GM12878 (cell line): ENCODE results near the gene CCDC85B. TPM values are rescaled to one million over a fixed set of nuclear protein-coding genes. Genes with fewer than 3 reads are reported as not detected.
A peak's percentile ranks its signal among the peaks of the same experiment; 100 is the strongest.

Source experiments
- ATAC-seq: fragments of 200-7000 bp; cut with Tn5 transposase; 3 replicates; pipeline ENCODE4 v1.9.1; 2020; ENCODE audit warnings: mild to moderate bottlenecking, moderate library complexity
- BruUV-seq: library from RNA; stranded (reverse); fragments of 400-500 nt; replicated peaks from 2 replicates; lab custom pipeline; 2021; lab: Mats Ljungman, UMichigan
- CTCF ChIA-PET: fragments of 300-600 bp; sonication (Branson Sonifier 250); formaldehyde crosslinking; extraction: SDS; loops from one replicate; lab custom pipeline; 2021; ENCODE audit warnings: inconsistent platforms; lab: Yijun Ruan, JAX
- POLR2A ChIA-PET: fragments of 350-600 bp; formaldehyde crosslinking; extraction: SDS; loops from one replicate; lab custom pipeline; 2021; ENCODE audit warnings: inconsistent platforms; lab: Charles Lee
- RAD21 ChIA-PET: fragments of 300-600 bp; sonication (Branson Sonifier 250); formaldehyde crosslinking; loops from one replicate; lab custom pipeline; 2023; ENCODE audit warnings: antibody characterized with exemption; ENCODE audit not compliant: unreplicated experiment; lab: Charles Lee
- SMC1A ChIA-PET: fragments of 300-600 bp; sonication (Branson Sonifier 250); formaldehyde crosslinking; loops from one replicate; lab custom pipeline; 2023; ENCODE audit not compliant: unreplicated experiment, uncharacterized antibody; lab: Charles Lee
- DNase-seq: peaks from one replicate; pipeline ENCODE4 v3.0.0-alpha.2; 2011; ENCODE audit warnings: low read depth, low spot score
- FAIRE-seq: peaks from 3 replicates; lab custom pipeline; 2011; peaks lifted over from hg19 to GRCh38; lab: Jason Lieb, UNC
- H2AFZ ChIP-seq: 2 replicates; pipeline ENCODE4 v1.6.0; 2011; ENCODE audit warnings: low read depth, low read length, control low read depth; ENCODE audit not compliant: control insufficient read depth
- H3K27ac ChIP-seq: 2 replicates; pipeline ENCODE4 v1.5.1; 2011; ENCODE audit warnings: control low read depth; ENCODE audit not compliant: control insufficient read depth, insufficient read depth
- H3K27me3 ChIP-seq, 2 experiments: replicated peaks in 1 of 2; 2 replicates each; pipeline versions ENCODE4 v1.6.0 to v1.6.1; 2011; ENCODE audit warnings: low read length in 1 of 2; ENCODE audit not compliant: control insufficient read depth in 2 of 2, insufficient read depth in 2 of 2
- H3K36me3 ChIP-seq, 2 experiments: 2 replicates each; pipeline ENCODE4 v1.5.1; 2011; ENCODE audit warnings: low read length in 1 of 2; ENCODE audit not compliant: control insufficient read depth in 2 of 2, insufficient read depth in 2 of 2
- H3K4me1 ChIP-seq: 2 replicates; pipeline ENCODE4 v1.6.1; 2011; ENCODE audit warnings: mild to moderate bottlenecking, low read length, moderate library complexity, mixed read lengths; ENCODE audit not compliant: control insufficient read depth, insufficient read depth
- H3K4me2 ChIP-seq: 2 replicates; pipeline ENCODE4 v1.6.0; 2011; ENCODE audit warnings: control low read depth; ENCODE audit not compliant: control insufficient read depth, insufficient read depth
- H3K4me3 ChIP-seq: fragments of 200-600 bp; sonication (generic); 2 replicates; pipeline ENCODE4 v1.5.1; 2016
- H3K79me2 ChIP-seq: 2 replicates; pipeline ENCODE4 v1.6.0; 2011; ENCODE audit warnings: low read length; ENCODE audit not compliant: control insufficient read depth, insufficient read depth
- H3K9ac ChIP-seq: 2 replicates; pipeline ENCODE4 v1.8.0; 2011; ENCODE audit warnings: low read length, control low read depth, mixed read lengths; ENCODE audit not compliant: control insufficient read depth, insufficient read depth
- H3K9me3 ChIP-seq: replicated peaks from 3 replicates; pipeline ENCODE4 v1.5.1; 2011; ENCODE audit warnings: mild to moderate bottlenecking, low read length; ENCODE audit not compliant: control insufficient read depth, insufficient read depth
- H4K20me1 ChIP-seq: 2 replicates; pipeline ENCODE4 v1.6.0; 2011; ENCODE audit not compliant: control insufficient read depth, insufficient read depth
- BCL11A ChIP-seq: IDR thresholded peaks from 2 replicates; pipeline ENCODE4 v1.6.1; 2011; ENCODE audit warnings: low read depth, low read length
- CBX5 ChIP-seq: sonication (generic); IDR thresholded peaks from 2 replicates; pipeline ENCODE4 v1.6.1; 2016; ENCODE audit warnings: low read depth, moderate library complexity, mild to moderate bottlenecking, inconsistent platforms
- CHD4 ChIP-seq: fragments of 200-600 bp; sonication (generic); IDR thresholded peaks from 2 replicates; pipeline ENCODE4 v1.6.1; 2016; ENCODE audit warnings: mild to moderate bottlenecking
- CTCF ChIP-seq, 3 experiments: IDR thresholded peaks in 2 of 3; conservative IDR thresholded peaks in 1 of 3; 2 replicates each; pipeline ENCODE4 v1.5.1; 2011; ENCODE audit warnings: low read depth in 3 of 3, low read length in 3 of 3, mild to moderate bottlenecking in 3 of 3, control low read depth in 2 of 3, moderate library complexity in 2 of 3, inconsistent platforms in 1 of 3, mixed read lengths in 1 of 3; ENCODE audit not compliant: control insufficient read depth in 2 of 3, insufficient read depth in 1 of 3; ENCODE audit errors: extremely low read depth in 1 of 3
- EED ChIP-seq: sonication (generic); IDR thresholded peaks from 2 replicates; pipeline ENCODE4 v1.6.1; 2016; ENCODE audit warnings: antibody characterized with exemption, low read depth
- IRF3 ChIP-seq: fragments of 450-650 bp; IDR thresholded peaks from 2 replicates; pipeline ENCODE4 v1.6.1; 2014; ENCODE audit warnings: mild to moderate bottlenecking
- MTA3 ChIP-seq: IDR thresholded peaks from 2 replicates; pipeline ENCODE4 v1.6.1; 2012; ENCODE audit warnings: low read length, inconsistent platforms, borderline replicate concordance
- MXI1 ChIP-seq: fragments of 150-350 bp; IDR thresholded peaks from 2 replicates; pipeline ENCODE4 v1.6.1; 2011; ENCODE audit warnings: low read depth, mild to moderate bottlenecking, inconsistent platforms, low read length, improper control_type of control experiment
- PAX5 ChIP-seq: IDR thresholded peaks from 2 replicates; pipeline ENCODE4 v1.6.1; 2011; ENCODE audit warnings: low read depth, low read length, borderline replicate concordance
- POLR2A ChIP-seq: IDR thresholded peaks from 2 replicates; pipeline ENCODE4 v1.6.1; 2011; ENCODE audit warnings: low read depth, mild to moderate bottlenecking, low read length
- POLR2AphosphoS5 ChIP-seq: IDR thresholded peaks from 2 replicates; pipeline ENCODE4 v1.6.1; 2011; ENCODE audit warnings: mild to moderate bottlenecking, low read length, inconsistent platforms
- POU2F2 ChIP-seq: IDR thresholded peaks from 3 replicates; pipeline ENCODE4 v1.6.1; 2011; ENCODE audit warnings: low read depth, mild to moderate bottlenecking, low read length, borderline replicate concordance
- SMARCA5 ChIP-seq: fragments of 450-650 bp; IDR thresholded peaks from 2 replicates; pipeline ENCODE4 v1.6.1; 2017; ENCODE audit warnings: mild to moderate bottlenecking
- USF1 ChIP-seq: IDR thresholded peaks from 2 replicates; pipeline ENCODE4 v1.6.1; 2011; ENCODE audit warnings: borderline replicate concordance, low read depth, mild to moderate bottlenecking, moderate library complexity, mixed read lengths, low read length; ENCODE audit not compliant: insufficient read depth; ENCODE audit errors: extremely low read length
- ZBTB33 ChIP-seq: fragments of 450-650 bp; IDR thresholded peaks from 2 replicates; pipeline ENCODE4 v1.6.1; 2017; ENCODE audit warnings: mild to moderate bottlenecking
- ZZZ3 ChIP-seq: IDR thresholded peaks from 2 replicates; pipeline ENCODE4 v1.6.1; 2011; ENCODE audit warnings: low read depth; ENCODE audit not compliant: control insufficient read depth, insufficient read length
- WGBS: methylation state at CpG from one replicate; pipeline ENCODE4 v1.1.6; 2016; ENCODE audit warnings: low lambda C conversion rate; ENCODE audit not compliant: insufficient replicate concordance, insufficient coverage; ENCODE audit errors: missing lambda C conversion rate; 5-methylcytosine and 5-hydroxymethylcytosine counted together
- in situ Hi-C: fragments of 300-500 bp; cut with MboI; formaldehyde crosslinking; loops from 9 replicates; pipeline ENCODE4 v1.14.3; 2018; ENCODE audit warnings: mixed read lengths
- intact Hi-C: fragments of 100-400 bp; cut with micrococcal nuclease; formaldehyde crosslinking; loops from one replicate; pipeline ENCODE4 v1.14.2; 2022; ENCODE audit not compliant: unreplicated experiment
- polyA plus RNA-seq, 11 experiments: library from polyadenylated mRNA; depleted of rRNA in 4 of 11; unstranded in 6 of 11; stranded (reverse) in 5 of 11; fragments of >200 nt; fragmentation: Nextera tagmentation in 4 of 11; fragmentation: Illumina TruSeq in 1 of 11; extraction: Ambion mirVana in 4 of 11; extraction: Trizol in 1 of 11; gene quantifications; 1 replicate in 1 of 11; 2 replicates in 10 of 11; pipeline versions ENCODE4 v1.2.1 to v1.2.3, GENCODE V29; 2011 to 2016; ENCODE audit warnings: inconsistent platforms in 2 of 11, missing spikeins in 2 of 11, low read depth in 1 of 11
- total RNA-seq, 4 experiments: library from RNA; depleted of rRNA in 3 of 4; stranded (reverse); fragments of >200 nt in 3 of 4; fragmentation: Illumina TruSeq in 1 of 4; extraction: Trizol in 1 of 4; gene quantifications; 2 replicates each; pipeline versions ENCODE4 v1.2.1 to v1.2.3, GENCODE V29; 2013 to 2021

Gene CCDC85B
- total and polyA plus RNA-seq, 10 of the 15 experiments (the other 5 are each of a cell fraction or from before 2014, with no cell fraction given): 0.32 to 114 (median 49.5) TPM

- TF ChIP-seq POU2F2 (no peak), EED (no peak), POLR2A (peak; percentile 57), MTA3 (no peak), ZBTB33 (no peak), SMARCA5 (no peak), ZZZ3 (no peak), BCL11A (no peak), CHD4 (no peak), CBX5 (no peak), POLR2AphosphoS5 (peak; percentile 21; the same call in 1 of the 2 replicates), CTCF (IDR thresholded peaks at IDR 0.05 in 2 of 3, conservative IDR thresholded peaks at IDR 0.05 in 1 of 3; ENCODE audit: control insufficient read depth in 2 of 3, extremely low read depth in 1 of 3, insufficient read depth in 1 of 3, low read depth in 3 of 3, low read length in 3 of 3) (0 out of 6 replicates have a peak, but pooled peaks of 1 of the 3 experiments have one; percentile 2), MXI1 (no peak), IRF3 (no peak), USF1 (no peak), PAX5 (0 out of 2 replicates have a peak, but pooled peaks have one; percentile 9)
- H4K20me1 ChIP-seq: peaks cover 24% of the 10 kb centered on the region
- ChIA-PET SMC1A (no interaction called here), RAD21 (interaction anchor here (0.5 kb wide), 1 partner anchor 281 kb away, joined by 3 read pairs; the partner anchor contains the start of gene FAM89B), CTCF (interaction anchor here (0.6 to 1.2 kb wide), 4 partner anchors 10 to 137 kb away, joined by 3 to 4 read pairs (median 4); no protein-coding TSS in a partner anchor), POLR2A (interaction anchor here (1.1 kb wide), 1 partner anchor 147 kb away, joined by 4 read pairs; no protein-coding TSS in a partner anchor)
- FAIRE-seq: no peak
- H3K9me3 ChIP-seq: peaks cover 2% of the 10 kb centered on the region; the same call in 2 of the 3 replicates
- no peak overlapping the region for H3K4me2 ChIP-seq
- no peak for DNase-seq
- peaks cover 32 to 41% of the 10 kb centered on the region in 2 experiments; a peak in 3 of 4 replicates for H3K36me3 ChIP-seq
- no peak overlapping the region for H3K27ac ChIP-seq
- H3K4me1 ChIP-seq: peaks cover 10% of the 10 kb centered on the region
- in situ Hi-C loops: loop anchor here (25.0 kb wide), 1 partner anchor 1616 kb away; the partner anchor contains the start of genes DNAJC4, FKBP2, NUDT22 and PPP1R14B
- no TSS peak for BruUV-seq
- intact Hi-C loops: no loop called here
- H3K79me2 ChIP-seq: peaks cover 42% of the 10 kb centered on the region
- no peak overlapping the region for H2AFZ ChIP-seq
- no peaks in the 10 kb centered on the region for H3K27me3 ChIP-seq
- no peak overlapping the region for H3K4me3 ChIP-seq
- no peak overlapping the region for H3K9ac ChIP-seq
- WGBS: 91% methylated on average over 6 of the region's 6 CpGs
- no peak for ATAC-seq
These were observed 37.1 kb upstream of the CCDC85B start for GRCh38 chr11:65853246-65853979.
